ENCODE measurements around the gene MCF2L2.

Gene MCF2L2

DNA sequence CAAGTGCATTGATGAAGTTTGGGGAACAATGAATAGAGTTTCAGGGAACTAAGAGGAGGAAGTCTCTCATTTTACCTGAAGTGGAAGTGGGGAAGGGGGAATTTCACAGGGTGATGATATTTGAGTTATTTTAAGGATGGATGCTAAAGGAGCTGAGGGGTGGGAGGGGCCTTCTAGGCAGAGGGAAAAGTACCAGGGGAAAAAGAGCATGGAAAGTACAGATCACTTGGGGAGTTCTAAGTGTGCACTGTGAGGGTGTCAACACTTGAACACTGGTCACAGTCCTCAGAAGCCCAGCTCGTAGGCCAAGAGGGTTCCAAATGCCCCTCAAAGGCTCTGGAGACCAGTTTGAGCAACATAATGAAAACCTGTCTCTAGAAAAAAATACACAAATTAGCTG lies 284.1 kb downstream of the MCF2L2 start:
- TF ChIP-seq TAF1 (IDR thresholded peaks at IDR 0.05; ENCODE audit: borderline replicate concordance, insufficient read depth, low read length), result no peak
- TF ChIP-seq SIN3A (IDR thresholded peaks at IDR 0.05; ENCODE audit: borderline replicate concordance, insufficient read depth, low read length), result no peak
- TF ChIP-seq POLR2AphosphoS5 (IDR thresholded peaks at IDR 0.05; ENCODE audit: low read depth, low read length), result no peak
- TF ChIP-seq FOXP2 (optimal IDR thresholded peaks at IDR 0.05; ENCODE audit: borderline replicate concordance, extremely low read depth, extremely low read length, insufficient read depth), result no peak
- TF ChIP-seq, protein P1, sequence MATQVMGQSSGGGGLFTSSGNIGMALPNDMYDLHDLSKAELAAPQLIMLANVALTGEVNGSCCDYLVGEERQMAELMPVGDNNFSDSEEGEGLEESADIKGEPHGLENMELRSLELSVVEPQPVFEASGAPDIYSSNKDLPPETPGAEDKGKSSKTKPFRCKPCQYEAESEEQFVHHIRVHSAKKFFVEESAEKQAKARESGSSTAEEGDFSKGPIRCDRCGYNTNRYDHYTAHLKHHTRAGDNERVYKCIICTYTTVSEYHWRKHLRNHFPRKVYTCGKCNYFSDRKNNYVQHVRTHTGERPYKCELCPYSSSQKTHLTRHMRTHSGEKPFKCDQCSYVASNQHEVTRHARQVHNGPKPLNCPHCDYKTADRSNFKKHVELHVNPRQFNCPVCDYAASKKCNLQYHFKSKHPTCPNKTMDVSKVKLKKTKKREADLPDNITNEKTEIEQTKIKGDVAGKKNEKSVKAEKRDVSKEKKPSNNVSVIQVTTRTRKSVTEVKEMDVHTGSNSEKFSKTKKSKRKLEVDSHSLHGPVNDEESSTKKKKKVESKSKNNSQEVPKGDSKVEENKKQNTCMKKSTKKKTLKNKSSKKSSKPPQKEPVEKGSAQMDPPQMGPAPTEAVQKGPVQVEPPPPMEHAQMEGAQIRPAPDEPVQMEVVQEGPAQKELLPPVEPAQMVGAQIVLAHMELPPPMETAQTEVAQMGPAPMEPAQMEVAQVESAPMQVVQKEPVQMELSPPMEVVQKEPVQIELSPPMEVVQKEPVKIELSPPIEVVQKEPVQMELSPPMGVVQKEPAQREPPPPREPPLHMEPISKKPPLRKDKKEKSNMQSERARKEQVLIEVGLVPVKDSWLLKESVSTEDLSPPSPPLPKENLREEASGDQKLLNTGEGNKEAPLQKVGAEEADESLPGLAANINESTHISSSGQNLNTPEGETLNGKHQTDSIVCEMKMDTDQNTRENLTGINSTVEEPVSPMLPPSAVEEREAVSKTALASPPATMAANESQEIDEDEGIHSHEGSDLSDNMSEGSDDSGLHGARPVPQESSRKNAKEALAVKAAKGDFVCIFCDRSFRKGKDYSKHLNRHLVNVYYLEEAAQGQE (IDR thresholded peaks at IDR 0.05; ENCODE audit: insufficient read depth in 1 of 2, low read depth in 2 of 2, low read length in 2 of 2), result no peak

GRCh38 chr3:183142199-183142598 lies 286.2 kb downstream of the MCF2L2 start:
- TF ChIP-seq FOXP2 (optimal IDR thresholded peaks at IDR 0.05; ENCODE audit: borderline replicate concordance, extremely low read depth, extremely low read length, insufficient read depth) (no peak), POLR2AphosphoS5 (IDR thresholded peaks at IDR 0.05; ENCODE audit: low read depth, low read length) (no peak), SIN3A (IDR thresholded peaks at IDR 0.05; ENCODE audit: borderline replicate concordance, insufficient read depth, low read length) (no peak), TAF1 (IDR thresholded peaks at IDR 0.05; ENCODE audit: borderline replicate concordance, insufficient read depth, low read length) (no peak)
- TF ChIP-seq, protein P1 (IDR thresholded peaks at IDR 0.05; ENCODE audit: insufficient read depth in 1 of 2, low read depth in 2 of 2, low read length in 2 of 2), result no peak

DNA sequence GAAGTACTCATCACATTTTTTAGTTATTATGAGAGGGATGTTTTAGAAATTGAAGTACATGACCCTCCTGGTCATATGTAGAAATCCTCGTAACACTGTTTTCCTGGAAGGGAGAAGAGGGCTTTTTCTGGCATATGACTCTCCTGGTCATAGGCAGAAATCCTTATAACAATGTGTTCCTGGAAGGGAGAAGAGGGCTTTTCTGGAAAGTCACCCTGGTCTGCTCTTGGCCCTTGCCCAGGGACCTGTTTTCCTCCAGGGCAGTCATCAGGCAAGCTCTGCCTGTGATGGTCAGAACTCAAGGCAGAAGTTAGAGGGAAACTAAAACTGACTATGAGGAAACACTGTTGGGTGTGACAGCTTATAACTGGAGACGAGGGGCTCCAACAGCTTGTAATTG lies 293.6 kb downstream of the MCF2L2 start:
- TF ChIP-seq POLR2AphosphoS5 (IDR thresholded peaks at IDR 0.05; ENCODE audit: low read depth, low read length), result no peak
- no peak for TF ChIP-seq SIN3A (IDR thresholded peaks at IDR 0.05; ENCODE audit: borderline replicate concordance, insufficient read depth, low read length)
- no peak for TF ChIP-seq TAF1 (IDR thresholded peaks at IDR 0.05; ENCODE audit: borderline replicate concordance, insufficient read depth, low read length)
- TF ChIP-seq, protein P1 (IDR thresholded peaks at IDR 0.05; ENCODE audit: insufficient read depth in 1 of 2, low read depth in 2 of 2, low read length in 2 of 2), result no peak
- no peak for TF ChIP-seq FOXP2 (optimal IDR thresholded peaks at IDR 0.05; ENCODE audit: borderline replicate concordance, extremely low read depth, extremely low read length, insufficient read depth)

GRCh38 chr3:183132409-183132808 lies 296.0 kb downstream of the MCF2L2 start:
- TF ChIP-seq FOXP2 (optimal IDR thresholded peaks at IDR 0.05; ENCODE audit: borderline replicate concordance, extremely low read depth, extremely low read length, insufficient read depth) (no peak), SIN3A (IDR thresholded peaks at IDR 0.05; ENCODE audit: borderline replicate concordance, insufficient read depth, low read length) (no peak), POLR2AphosphoS5 (IDR thresholded peaks at IDR 0.05; ENCODE audit: low read depth, low read length) (no peak), TAF1 (IDR thresholded peaks at IDR 0.05; ENCODE audit: borderline replicate concordance, insufficient read depth, low read length) (no peak)
- TF ChIP-seq, protein P1 (IDR thresholded peaks at IDR 0.05; ENCODE audit: insufficient read depth in 1 of 2, low read depth in 2 of 2, low read length in 2 of 2), result no peak

- no peak for TF ChIP-seq SIN3A (IDR thresholded peaks at IDR 0.05; ENCODE audit: borderline replicate concordance, insufficient read depth, low read length)
- no peak for TF ChIP-seq POLR2AphosphoS5 (IDR thresholded peaks at IDR 0.05; ENCODE audit: low read depth, low read length)
- no peak for TF ChIP-seq TAF1 (IDR thresholded peaks at IDR 0.05; ENCODE audit: borderline replicate concordance, insufficient read depth, low read length)
- TF ChIP-seq, protein P1 (IDR thresholded peaks at IDR 0.05; ENCODE audit: insufficient read depth in 1 of 2, low read depth in 2 of 2, low read length in 2 of 2), result no peak
- TF ChIP-seq FOXP2 (optimal IDR thresholded peaks at IDR 0.05; ENCODE audit: borderline replicate concordance, extremely low read depth, extremely low read length, insufficient read depth), result no peak
These were observed 296.7 kb downstream of the MCF2L2 start for GRCh38 chr3:183131735-183132134.

Data from PFSK-1 (cell line).